Stomach (tissue), 9 donors: ENCODE results near the gene PELI2. TPM values are rescaled to one million over a fixed set of nuclear protein-coding genes. Genes with fewer than 3 reads are reported as not detected.
A peak's percentile ranks its signal among the peaks of the same experiment; 100 is the strongest.

Experiments
- DNase-seq, 2 donors: peaks; one replicate each; pipeline versions ENCODE4 v3.0.0 to v3.0.0-alpha.2; 2013 to 2019
- H3K27ac ChIP-seq, 5 donors: fragments of 200-600 bp in 4 of 5; sonication (generic) in 4 of 5; one replicate each; pipeline ENCODE4 v1.5.1; 2013 to 2019; ENCODE audit warnings: mild to moderate bottlenecking in 1 of 5, moderate library complexity in 1 of 5
- H3K27me3 ChIP-seq, 3 donors: fragments of 200-600 bp; sonication (generic); one replicate each; pipeline ENCODE4 v1.5.1; 2017 to 2019; ENCODE audit warnings: mixed run types in 1 of 3
- H3K36me3 ChIP-seq, 4 donors: fragments of 200-600 bp; sonication (generic); 1 replicate in 3 of 4; 2 replicates in 1 of 4; pipeline ENCODE4 v1.5.1; 2016 to 2019
- H3K4me1 ChIP-seq, 4 donors: fragments of 200-600 bp; sonication (generic); one replicate each; pipeline ENCODE4 v1.5.1; 2016 to 2019
- H3K4me3 ChIP-seq, 4 donors: fragments of 200-600 bp; sonication (generic) in 3 of 4; one replicate each; pipeline ENCODE4 v1.5.1; 2016 to 2019; ENCODE audit warnings: mild to moderate bottlenecking in 1 of 4
- H3K9me3 ChIP-seq, 4 donors: fragments of 200-600 bp; sonication (generic); one replicate each; pipeline ENCODE4 v1.5.1; 2016 to 2019
- CTCF ChIP-seq, 7 experiments: fragments of 450-650 bp in 4 of 7; fragments of 200-600 bp in 3 of 7; sonication (generic) in 3 of 7; IDR thresholded peaks; one replicate each; pipeline ENCODE4 v1.5.1; 2016 to 2019; ENCODE audit warnings: antibody characterized with exemption in 7 of 7, control low read depth in 2 of 7, mild to moderate bottlenecking in 1 of 7
- EP300 ChIP-seq: sonication (generic); formaldehyde crosslinking; IDR thresholded peaks from one replicate; pipeline ENCODE4 v1.6.1; 2017; ENCODE audit warnings: antibody characterized with exemption
- POLR2A ChIP-seq, 4 donors: fragments of 450-650 bp; IDR thresholded peaks; one replicate each; pipeline ENCODE4 v1.6.1; 2016; ENCODE audit warnings: antibody characterized with exemption in 4 of 4, control low read depth in 2 of 4, mild to moderate bottlenecking in 1 of 4, moderate library complexity in 1 of 4
- POLR2AphosphoS5 ChIP-seq, 3 donors: sonication (generic); formaldehyde crosslinking; IDR thresholded peaks; one replicate each; pipeline ENCODE4 v1.6.1; 2016; ENCODE audit warnings: antibody characterized with exemption in 3 of 3
- WGBS, 5 donors: extraction: QIAGEN DNeasy Blood & Tissue Kit in 3 of 5; methylation state at CpG; one replicate each; pipeline versions ENCODE4 v1.1.5 to v1.1.7; 2013 to 2018; 5-methylcytosine and 5-hydroxymethylcytosine counted together
- intact Hi-C: fragments of 100-400 bp; cut with DNase I; formaldehyde crosslinking; loops from one replicate; pipeline ENCODE4 v1.15.1; 2023; ENCODE audit warnings: low total_unique reads
- polyA plus RNA-seq, 3 donors: library from polyadenylated mRNA; stranded (reverse); fragments of 200-250 nt; gene quantifications; one replicate each; pipeline ENCODE4 v1.2.3, GENCODE V29; 2013
- total RNA-seq, 5 donors: library from RNA; depleted of rRNA; stranded (reverse); fragments of >200 nt; gene quantifications; one replicate each; pipeline versions ENCODE4 v1.1.0 to v1.2.3, GENCODE V29; 2014 to 2016
- donor health status: healthy with polysubstance abuse.
- donor health status: Bipolar disorder and iron deficiency.
- donor health status: healthy.

Gene PELI2
- total and polyA plus RNA-seq, 8 donors: 3.0 to 48.3 (median 10.6) TPM

GRCh38 chr14:56185992-56186391 lies 67.8 kb downstream of the PELI2 start:
- H3K27me3 ChIP-seq: no peaks in the 10 kb centered on the region
- DNase-seq: no peak

GRCh38 chr14:56187736-56188135 lies 69.5 kb downstream of the PELI2 start:
- no peak for TF ChIP-seq EP300
- TF ChIP-seq POLR2AphosphoS5 (IDR thresholded peaks at IDR 0.05): no peak
- no peak for TF ChIP-seq POLR2A (IDR thresholded peaks at IDR 0.05)
- Histone ChIP-seq H3K27me3 (no peaks in the 10 kb centered on the region), H3K4me3 (no peak overlapping the region), H3K36me3 (no peaks in the 10 kb centered on the region), H3K27ac (no peak overlapping the region), H3K9me3 (no peaks in the 10 kb centered on the region), H3K4me1 (peaks cover 0 to 6% (median under 1%) of the 10 kb centered on the region in 4 donors)
- intact Hi-C loops: no loop called here
- DNase-seq: no peak
- 82 to 98% (median 93%) methylated on average over 9 to 11 of the region's 11 CpGs for WGBS, 5 donors

More at GRCh38 chr14:56185992-56186391, 67.8 kb downstream of the PELI2 start:
- Histone ChIP-seq H3K4me3 (no peak overlapping the region), H3K27ac (no peak overlapping the region), H3K9me3 (no peaks in the 10 kb centered on the region), H3K36me3 (no peaks in the 10 kb centered on the region), H3K4me1 (peaks cover 1 to 22% (median 15%) of the 10 kb centered on the region in 4 donors)
- intact Hi-C loops: no loop called here
- no peak for TF ChIP-seq CTCF (IDR thresholded peaks at IDR 0.05)
- no peak for TF ChIP-seq EP300
- TF ChIP-seq POLR2AphosphoS5 (IDR thresholded peaks at IDR 0.05): no peak
- TF ChIP-seq POLR2A (IDR thresholded peaks at IDR 0.05): no peak

GRCh38 chr14:56189307-56189706 lies 71.1 kb downstream of the PELI2 start:
- H3K27ac ChIP-seq: no peak overlapping the region
- 60 to 71% (median 67%) methylated on average over 4 of the region's 4 CpGs for WGBS, 5 donors
- peak in 1 of 2 donors; percentile 56 for DNase-seq

GRCh38 chr14:56193347-56193746 lies 75.1 kb downstream of the PELI2 start:
- peaks cover 11 to 19% (median 14%) of the 10 kb centered on the region in 4 donors for H3K4me1 ChIP-seq
- DNase-seq: no peak
- H3K27me3 ChIP-seq: no peaks in the 10 kb centered on the region
- no peaks in the 10 kb centered on the region for H3K36me3 ChIP-seq
- H3K4me3 ChIP-seq: no peak overlapping the region
- TF ChIP-seq EP300: no peak
- TF ChIP-seq POLR2AphosphoS5 (IDR thresholded peaks at IDR 0.05): no peak
- TF ChIP-seq POLR2A (IDR thresholded peaks at IDR 0.05): no peak
- TF ChIP-seq CTCF (IDR thresholded peaks at IDR 0.05): no peak
- H3K27ac ChIP-seq: no peak overlapping the region
- no peaks in the 10 kb centered on the region for H3K9me3 ChIP-seq
- 87 to 95% (median 93%) methylated on average over 1 of the region's 1 CpG for WGBS, 5 donors
- intact Hi-C loops: no loop called here

More at GRCh38 chr14:56189307-56189706, 71.1 kb downstream of the PELI2 start:
- intact Hi-C loops: no loop called here
- TF ChIP-seq EP300 (no peak), CTCF (IDR thresholded peaks at IDR 0.05) (no peak), POLR2A (IDR thresholded peaks at IDR 0.05) (no peak), POLR2AphosphoS5 (IDR thresholded peaks at IDR 0.05) (peak in 1 of 3 donors; percentile 10)
- Histone ChIP-seq H3K4me1 (peaks cover 0 to 4% (median 0%) of the 10 kb centered on the region in 4 donors), H3K9me3 (no peaks in the 10 kb centered on the region), H3K4me3 (no peak overlapping the region), H3K36me3 (no peaks in the 10 kb centered on the region), H3K27me3 (no peaks in the 10 kb centered on the region)

- Histone ChIP-seq H3K36me3 (no peaks in the 10 kb centered on the region), H3K4me1 (peaks cover 13 to 21% (median 16%) of the 10 kb centered on the region in 4 donors), H3K27me3 (no peaks in the 10 kb centered on the region), H3K4me3 (no peak overlapping the region), H3K9me3 (no peaks in the 10 kb centered on the region), H3K27ac (no peak overlapping the region)
- TF ChIP-seq EP300 (no peak), CTCF (IDR thresholded peaks at IDR 0.05) (no peak), POLR2AphosphoS5 (IDR thresholded peaks at IDR 0.05) (no peak), POLR2A (IDR thresholded peaks at IDR 0.05) (no peak)
- WGBS, 5 donors: 73 to 85% (median 76%) methylated on average over 7 of the region's 7 CpGs
- DNase-seq: peak in 1 of 2 donors; percentile 32
- intact Hi-C loops: no loop called here
Measured at GRCh38 chr14:56194042-56194441, 75.8 kb downstream of the PELI2 start.
